ENCODE results near the gene FCN2.

FCN2 gene

DNA sequence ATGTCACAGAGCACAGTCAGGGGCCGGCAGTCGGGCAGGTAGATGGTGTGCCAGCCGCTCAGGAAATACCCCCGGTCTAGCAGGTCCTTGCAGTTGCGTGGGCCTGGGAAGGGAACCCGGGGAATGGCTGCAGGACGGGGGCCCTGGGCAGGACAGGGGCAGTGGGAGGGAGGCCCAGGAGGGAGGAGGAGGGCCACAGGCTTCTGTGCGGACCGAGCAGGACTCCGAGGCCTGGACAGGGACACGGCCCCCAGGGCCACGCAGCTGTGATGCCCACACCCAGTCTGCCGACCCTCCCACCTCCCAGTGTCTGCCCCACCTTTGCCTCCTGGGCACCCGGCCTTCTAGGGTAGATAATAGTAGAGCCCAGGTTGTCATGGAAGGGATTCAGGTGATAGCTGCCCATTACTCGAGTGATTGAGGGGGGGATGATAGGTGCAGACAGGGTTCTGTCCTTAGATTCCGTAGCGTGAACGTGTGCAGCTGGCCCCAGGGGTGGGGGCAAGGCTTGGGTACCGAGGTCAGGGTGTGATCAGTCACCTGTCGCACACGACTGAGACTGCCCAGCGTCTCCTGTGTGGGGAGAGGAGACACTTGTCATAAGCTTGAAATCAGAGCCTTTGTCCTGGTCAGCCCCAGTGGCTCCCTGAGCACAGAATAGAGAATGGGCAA lies 32.6 kb downstream of the FCN2 start:
- no peak overlapping the region for H2BK12ac ChIP-seq (ENCODE audit: low read length)
- H4K91ac ChIP-seq (ENCODE audit: low read depth, low read length, poor library complexity): no peak overlapping the region
- H3K27ac ChIP-seq (replicated peaks; ENCODE audit: low read length): no peak overlapping the region
- H3K4me2 ChIP-seq (ENCODE audit: insufficient read depth, low read length, poor library complexity, severe bottlenecking): no peak overlapping the region
- no peak overlapping the region for H2BK5ac ChIP-seq (ENCODE audit: low read length)
- H3K4ac ChIP-seq (ENCODE audit: low read length): no peak overlapping the region
- peak overlapping the region; percentile 86 for H3K18ac ChIP-seq (ENCODE audit: low read length)
- no peak for DNase-seq (ENCODE audit: low spot score)
- no peaks in the 10 kb centered on the region for H3K79me1 ChIP-seq (ENCODE audit: low read depth, low read length)
- H3K9me3 ChIP-seq (replicated peaks in 1 of 2; ENCODE audit: control insufficient read depth in 2 of 2, insufficient read depth in 1 of 2, low read depth in 1 of 2, low read length in 2 of 2): no peaks in the 10 kb centered on the region
- H3K4me3 ChIP-seq (ENCODE audit: low read length in 2 of 2): no peak overlapping the region
- no peaks in the 10 kb centered on the region for H3K4me1 ChIP-seq (ENCODE audit: control insufficient read depth in 2 of 2, insufficient read depth in 1 of 2, low read depth in 1 of 2, low read length in 2 of 2)
- H3K36me3 ChIP-seq (replicated peaks in 1 of 2; ENCODE audit: control insufficient read depth in 2 of 2, insufficient read depth in 2 of 2, low read length in 2 of 2): no peaks in the 10 kb centered on the region
- H2BK120ac ChIP-seq (ENCODE audit: low read depth, low read length): no peak overlapping the region
- H3K27me3 ChIP-seq (ENCODE audit: control insufficient read depth in 3 of 3, insufficient read depth in 3 of 3, low read depth in 1 of 3, low read length in 3 of 3): no peaks in the 10 kb centered on the region
- no peak overlapping the region for H3K23ac ChIP-seq (ENCODE audit: low read depth, low read length, poor library complexity)
- no peak overlapping the region for H2AFZ ChIP-seq (ENCODE audit: low read length)
- peak overlapping the region; percentile 66 for H3K9ac ChIP-seq (ENCODE audit: low read depth, low read length, poor library complexity)
- H2BK15ac ChIP-seq (ENCODE audit: low read length): peak overlapping the region; percentile 55
- no peak overlapping the region for H4K8ac ChIP-seq (ENCODE audit: low read depth, low read length)
- no CpG with 5 or more reads among the region's 22 CpGs for WGBS, 2 donors (ENCODE audit: extremely low coverage in 2 of 2, insufficient read length in 2 of 2, insufficient replicate concordance in 1 of 2)
- H2AK5ac ChIP-seq (ENCODE audit: low read depth, low read length): peak overlapping the region; percentile 58
- peak overlapping the region; percentile 73 for H3K14ac ChIP-seq (ENCODE audit: low read length)

DNA sequence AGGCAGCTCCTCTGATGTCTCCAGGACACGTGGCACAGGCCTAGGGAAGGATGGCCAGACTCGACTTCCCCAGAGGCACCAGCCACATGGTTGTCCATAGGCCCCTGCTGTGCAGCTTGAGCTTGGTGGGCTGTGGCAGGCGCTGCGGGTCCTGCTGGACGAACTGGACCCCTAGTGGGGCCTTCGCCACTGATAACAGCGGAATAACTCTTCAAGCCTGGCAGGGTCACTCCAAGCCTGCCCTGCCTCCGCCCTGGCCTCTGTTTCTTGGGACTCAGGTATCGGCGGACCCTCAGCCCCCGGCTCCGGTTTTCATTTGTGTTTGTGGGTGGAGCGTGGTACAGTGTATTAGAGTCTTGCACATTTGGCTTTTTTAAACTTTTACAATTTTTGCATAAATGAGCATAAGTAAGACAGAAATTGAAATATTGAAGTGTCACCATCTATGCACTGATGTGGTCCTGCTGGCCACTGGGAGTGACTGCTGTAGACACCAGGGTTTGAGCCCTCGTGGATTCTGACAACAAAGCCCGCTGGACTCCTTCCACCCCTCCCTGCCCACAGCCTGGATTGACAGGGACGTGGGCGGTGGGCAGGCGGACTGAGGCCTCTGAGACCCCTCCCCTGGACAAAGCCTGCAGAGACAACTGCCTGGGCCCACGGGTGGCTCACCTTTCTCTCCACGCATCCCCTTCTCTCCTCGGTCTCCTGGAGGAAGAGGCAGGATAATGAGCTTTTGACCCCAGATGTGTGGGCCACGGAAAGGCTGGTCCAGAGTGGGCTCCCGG lies 33.3 kb downstream of the FCN2 start:
- H4K91ac ChIP-seq (ENCODE audit: low read depth, low read length, poor library complexity): no peak overlapping the region
- no peak overlapping the region for H2BK120ac ChIP-seq (ENCODE audit: low read depth, low read length)
- no CpG with 5 or more reads among the region's 23 CpGs for WGBS, 2 donors (ENCODE audit: extremely low coverage in 2 of 2, insufficient read length in 2 of 2, insufficient replicate concordance in 1 of 2)
- no peak overlapping the region for H3K23ac ChIP-seq (ENCODE audit: low read depth, low read length, poor library complexity)
- H2BK12ac ChIP-seq (ENCODE audit: low read length): no peak overlapping the region
- no peak overlapping the region for H2BK15ac ChIP-seq (ENCODE audit: low read length)
- H3K4me3 ChIP-seq (ENCODE audit: low read length in 2 of 2): peak overlapping the region in 1 of 2 donors; percentile 37
- H3K36me3 ChIP-seq (replicated peaks in 1 of 2; ENCODE audit: control insufficient read depth in 2 of 2, insufficient read depth in 2 of 2, low read length in 2 of 2): no peaks in the 10 kb centered on the region
- H3K9ac ChIP-seq (ENCODE audit: low read depth, low read length, poor library complexity): peak overlapping the region; percentile 66
- DNase-seq (ENCODE audit: low spot score): no peak
- no peaks in the 10 kb centered on the region for H3K4me1 ChIP-seq (ENCODE audit: control insufficient read depth in 2 of 2, insufficient read depth in 1 of 2, low read depth in 1 of 2, low read length in 2 of 2)
- H3K9me3 ChIP-seq (replicated peaks in 1 of 2; ENCODE audit: control insufficient read depth in 2 of 2, insufficient read depth in 1 of 2, low read depth in 1 of 2, low read length in 2 of 2): peaks cover 0 to 2% of the 10 kb centered on the region in 2 donors
- H2AFZ ChIP-seq (ENCODE audit: low read length): no peak overlapping the region
- peak overlapping the region; percentile 86 for H3K18ac ChIP-seq (ENCODE audit: low read length)
- no peak overlapping the region for H3K4me2 ChIP-seq (ENCODE audit: insufficient read depth, low read length, poor library complexity, severe bottlenecking)
- H4K8ac ChIP-seq (ENCODE audit: low read depth, low read length): no peak overlapping the region
- no peak overlapping the region for H2BK5ac ChIP-seq (ENCODE audit: low read length)
- H3K27ac ChIP-seq (replicated peaks; ENCODE audit: low read length): no peak overlapping the region
- peak overlapping the region; percentile 58 for H2AK5ac ChIP-seq (ENCODE audit: low read depth, low read length)
- no peaks in the 10 kb centered on the region for H3K79me1 ChIP-seq (ENCODE audit: low read depth, low read length)
- H3K27me3 ChIP-seq (ENCODE audit: control insufficient read depth in 3 of 3, insufficient read depth in 3 of 3, low read depth in 1 of 3, low read length in 3 of 3): no peaks in the 10 kb centered on the region
- H3K14ac ChIP-seq (ENCODE audit: low read length): peak overlapping the region; percentile 73
- no peak overlapping the region for H3K4ac ChIP-seq (ENCODE audit: low read length)

DNA sequence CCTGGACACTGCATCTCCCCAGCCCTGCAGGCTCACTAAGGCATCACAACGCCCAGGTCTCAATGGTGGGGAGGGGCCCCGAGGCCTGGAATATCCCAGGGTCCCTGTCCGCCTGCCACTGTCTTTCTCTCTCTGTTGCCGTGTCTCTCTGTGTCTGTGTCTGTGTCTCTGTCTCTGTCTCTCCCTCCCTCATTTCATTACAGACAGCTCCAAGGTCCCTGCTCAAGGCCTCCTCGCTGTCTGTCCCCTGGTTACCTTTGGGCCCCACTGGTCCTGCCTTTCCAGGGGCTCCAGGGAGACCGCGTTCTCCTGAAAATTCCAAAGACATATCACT lies 33.9 kb downstream of the FCN2 start:
- no peaks in the 10 kb centered on the region for H3K36me3 ChIP-seq (replicated peaks in 1 of 2; ENCODE audit: control insufficient read depth in 2 of 2, insufficient read depth in 2 of 2, low read length in 2 of 2)
- no peak overlapping the region for H3K9ac ChIP-seq (ENCODE audit: low read depth, low read length, poor library complexity)
- H2BK12ac ChIP-seq (ENCODE audit: low read length): no peak overlapping the region
- H3K9me3 ChIP-seq (replicated peaks in 1 of 2; ENCODE audit: control insufficient read depth in 2 of 2, insufficient read depth in 1 of 2, low read depth in 1 of 2, low read length in 2 of 2): peaks cover 0 to 3% of the 10 kb centered on the region in 2 donors
- H3K14ac ChIP-seq (ENCODE audit: low read length): no peak overlapping the region
- no peak overlapping the region for H3K27ac ChIP-seq (replicated peaks; ENCODE audit: low read length)
- WGBS, 2 donors (ENCODE audit: extremely low coverage in 2 of 2, insufficient read length in 2 of 2, insufficient replicate concordance in 1 of 2): no CpG with 5 or more reads among the region's 7 CpGs
- H3K4me2 ChIP-seq (ENCODE audit: insufficient read depth, low read length, poor library complexity, severe bottlenecking): no peak overlapping the region
- H2BK120ac ChIP-seq (ENCODE audit: low read depth, low read length): no peak overlapping the region
- peak overlapping the region; percentile 78 for H2BK5ac ChIP-seq (ENCODE audit: low read length)
- H3K4me1 ChIP-seq (ENCODE audit: control insufficient read depth in 2 of 2, insufficient read depth in 1 of 2, low read depth in 1 of 2, low read length in 2 of 2): no peaks in the 10 kb centered on the region
- peak overlapping the region; percentile 16 for H3K18ac ChIP-seq (ENCODE audit: low read length)
- no peak overlapping the region for H2BK15ac ChIP-seq (ENCODE audit: low read length)
- no peak for DNase-seq (ENCODE audit: low spot score)
- no peak overlapping the region for H3K4ac ChIP-seq (ENCODE audit: low read length)
- no peak overlapping the region for H2AK5ac ChIP-seq (ENCODE audit: low read depth, low read length)
- no peak overlapping the region for H3K4me3 ChIP-seq (ENCODE audit: low read length in 2 of 2)
- H3K23ac ChIP-seq (ENCODE audit: low read depth, low read length, poor library complexity): no peak overlapping the region
- no peaks in the 10 kb centered on the region for H3K27me3 ChIP-seq (ENCODE audit: control insufficient read depth in 3 of 3, insufficient read depth in 3 of 3, low read depth in 1 of 3, low read length in 3 of 3)
- H4K8ac ChIP-seq (ENCODE audit: low read depth, low read length): no peak overlapping the region
- H2AFZ ChIP-seq (ENCODE audit: low read length): no peak overlapping the region
- no peaks in the 10 kb centered on the region for H3K79me1 ChIP-seq (ENCODE audit: low read depth, low read length)
- no peak overlapping the region for H4K91ac ChIP-seq (ENCODE audit: low read depth, low read length, poor library complexity)
